CD4-positive, alpha-beta T cell (primary cell): ENCODE results near the gene GIMAP1. TPM values are rescaled to one million over a fixed set of nuclear protein-coding genes. Genes with fewer than 3 reads are reported as not detected.

Experiments used
- ATAC-seq: fragments of 200-7000 bp; cut with Tn5 transposase; one replicate; pipeline ENCODE4 v1.10.0; 2022; ENCODE audit warnings: mild to moderate bottlenecking; ENCODE audit not compliant: poor library complexity
- CTCF ChIA-PET: fragments of 350-600 bp; sonication (Branson Sonifier 250); formaldehyde crosslinking; loops from one replicate; lab custom pipeline; 2021; ENCODE audit warnings: antibody characterized with exemption, inconsistent platforms; lab: Charles Lee
- POLR2A ChIA-PET: fragments of 350-600 bp; sonication (Branson Sonifier 250); formaldehyde crosslinking; loops from one replicate; lab custom pipeline; 2021; ENCODE audit warnings: antibody characterized with exemption, inconsistent platforms; lab: Charles Lee
- DNase-seq, 14 experiments: peaks; one replicate each; pipeline ENCODE4 v3.0.0-alpha.2; 2013 to 2020; ENCODE audit warnings: mixed read lengths in 2 of 14
- H3K27ac ChIP-seq, 2 donors: one replicate each; pipeline versions ENCODE4 v1.5.1 to v1.7.0; 2013; ENCODE audit warnings: low read length in 2 of 2, low read depth in 1 of 2, mild to moderate bottlenecking in 1 of 2
- H3K27me3 ChIP-seq, 2 experiments: 1 replicate in 1 of 2; 2 replicates in 1 of 2; pipeline versions ENCODE4 v1.6.1 to v1.7.0; 2013; ENCODE audit warnings: low read length in 2 of 2, control low read depth in 1 of 2, mild to moderate bottlenecking in 1 of 2, moderate library complexity in 1 of 2; ENCODE audit not compliant: insufficient read depth in 2 of 2, control insufficient read depth in 1 of 2
- H3K36me3 ChIP-seq: one replicate; pipeline ENCODE4 v1.6.1; 2013; ENCODE audit warnings: low read length, control low read depth; ENCODE audit not compliant: insufficient read depth
- H3K4me1 ChIP-seq: one replicate; pipeline ENCODE4 v1.6.1; 2013; ENCODE audit warnings: low read length, control low read depth; ENCODE audit not compliant: insufficient read depth
- H3K4me3 ChIP-seq: one replicate; pipeline ENCODE4 v1.5.1; 2013; ENCODE audit warnings: mild to moderate bottlenecking, low read length, moderate library complexity
- H3K9me3 ChIP-seq, 2 experiments: 1 replicate in 1 of 2; 2 replicates in 1 of 2; pipeline versions ENCODE4 v1.6.1 to v1.7.0; 2013; ENCODE audit warnings: low read length in 2 of 2, mild to moderate bottlenecking in 2 of 2, control low read depth in 1 of 2, moderate library complexity in 1 of 2; ENCODE audit not compliant: control insufficient read depth in 1 of 2, insufficient read depth in 1 of 2
- H3K27ac Mint-ChIP-seq: one replicate; pipeline ENCODE4 v1.8.0; 2020; ENCODE audit warnings: mixed read lengths
- H3K27me3 Mint-ChIP-seq: one replicate; pipeline ENCODE4 v1.8.0; 2021; ENCODE audit warnings: mixed read lengths
- H3K36me3 Mint-ChIP-seq: one replicate; pipeline ENCODE4 v1.8.0; 2021; ENCODE audit warnings: low read depth, mixed read lengths
- H3K4me1 Mint-ChIP-seq: one replicate; pipeline ENCODE4 v1.8.0; 2021; ENCODE audit warnings: low read depth, mixed read lengths
- H3K4me3 Mint-ChIP-seq: one replicate; pipeline ENCODE4 v1.8.0; 2020; ENCODE audit warnings: mild to moderate bottlenecking, mixed read lengths
- H3K9me3 Mint-ChIP-seq: one replicate; pipeline ENCODE4 v1.8.0; 2020; ENCODE audit warnings: mixed read lengths
- CTCF ChIP-seq: fragments of 200-600 bp; IDR thresholded peaks from one replicate; pipeline ENCODE4 v1.8.0; 2022; ENCODE audit warnings: antibody characterized with exemption, mild to moderate bottlenecking
- intact Hi-C, 2 experiments: fragments of 100-400 bp; cut with DNase I in 1 of 2; cut with micrococcal nuclease in 1 of 2; formaldehyde crosslinking; loops; one replicate each; pipeline versions ENCODE4 v1.15.1 to v1.9.0; 2023 to 2025; cut with DNase I, micrococcal nuclease
- total RNA-seq, 174 experiments: library from RNA in 2 of 174; stranded (reverse) in 2 of 174; gene quantifications; one replicate each; pipeline ENCODE4 v1.2.3 and lab custom pipeline; 2021 to 2026

The GIMAP1 gene
- total RNA-seq, 2 experiments from 2014 or later = 8.0 to 8.1 TPM

- Histone ChIP-seq H3K27me3 (no peaks in the 10 kb centered on the region), H3K4me1 (peaks cover 59% of the 10 kb centered on the region), H3K9me3 (no peaks in the 10 kb centered on the region), H3K36me3 (peaks cover 60% of the 10 kb centered on the region), H3K4me3 (peak overlapping the region; percentile 65), H3K27ac (peak overlapping the region; percentile 80 to 87)
- TF ChIP-seq CTCF = no peak
- H3K9me3 Mint-ChIP-seq = no peaks in the 10 kb centered on the region
- intact Hi-C loops = loop anchor here (1.0 to 5.0 kb wide), 6 partner anchors 52 to 291 kb away; partner anchors contain the start of genes GIMAP2 (in 1 of the 2), GIMAP4 (in 1 of the 2) and GIMAP6 (in 1 of the 2)
- peaks cover 72% of the 10 kb centered on the region for H3K36me3 Mint-ChIP-seq
- DNase-seq (peak in 2 of 14 experiments; percentile 27 to 47), ATAC-seq (no peak)
- H3K4me1 Mint-ChIP-seq = peaks cover 74% of the 10 kb centered on the region
- no peaks in the 10 kb centered on the region for H3K27me3 Mint-ChIP-seq
- peak overlapping the region; percentile 96 for H3K4me3 Mint-ChIP-seq
- H3K27ac Mint-ChIP-seq = peak overlapping the region; percentile 87
- POLR2A ChIA-PET = interaction anchor here (0.8 to 4.6 kb wide), 19 partner anchors 9 to 333 kb away, joined by 3 to 50 read pairs (median 10); partner anchors contain the start of genes GIMAP1, GIMAP2, GIMAP4 and GIMAP6
- CTCF ChIA-PET = interaction anchor here (1.1 to 2.4 kb wide), 5 partner anchors 17 to 290 kb away, joined by 3 to 12 read pairs (median 5); partner anchors contain the start of genes GIMAP1 and GIMAP2
Observed at GRCh38 chr7:150739033-150739432, 22.6 kb downstream of the GIMAP1 start.

GRCh38 chr7:150740053-150740452, 23.6 kb downstream of the GIMAP1 start:
- ChIA-PET POLR2A (interaction anchor here (1.0 to 8.9 kb wide), 11 partner anchors 8 to 290 kb away, joined by 3 to 88 read pairs (median 14); partner anchors contain the start of genes GIMAP1, GIMAP2, GIMAP4 and GIMAP6), CTCF (interaction anchor here (1.9 to 3.6 kb wide), 2 partner anchors 291 kb away, joined by 12 to 16 read pairs; no protein-coding TSS in a partner anchor)
- no peaks in the 10 kb centered on the region for H3K27me3 ChIP-seq
- DNase-seq = peak in 5 of 14 experiments; percentile 39 to 66 (median 44)
- no peak for TF ChIP-seq CTCF
- Mint-ChIP-seq H3K4me1 (peaks cover 74% of the 10 kb centered on the region), H3K36me3 (peaks cover 83% of the 10 kb centered on the region), H3K9me3 (no peaks in the 10 kb centered on the region), H3K4me3 (peak overlapping the region; percentile 99), H3K27me3 (no peaks in the 10 kb centered on the region), H3K27ac (peak overlapping the region; percentile 87)
- H3K4me1 ChIP-seq = peaks cover 59% of the 10 kb centered on the region
- ATAC-seq = no peak
- H3K36me3 ChIP-seq = peaks cover 69% of the 10 kb centered on the region
- intact Hi-C loops = loop anchor here in 1 of 2 experiments (5.0 kb wide), 3 partner anchors 53 to 373 kb away; partner anchors contain the start of genes GIMAP2 and REPIN1
- peak overlapping the region; percentile 65 for H3K4me3 ChIP-seq
- H3K9me3 ChIP-seq = no peaks in the 10 kb centered on the region
- H3K27ac ChIP-seq = peak overlapping the region; percentile 64 to 87

DNA sequence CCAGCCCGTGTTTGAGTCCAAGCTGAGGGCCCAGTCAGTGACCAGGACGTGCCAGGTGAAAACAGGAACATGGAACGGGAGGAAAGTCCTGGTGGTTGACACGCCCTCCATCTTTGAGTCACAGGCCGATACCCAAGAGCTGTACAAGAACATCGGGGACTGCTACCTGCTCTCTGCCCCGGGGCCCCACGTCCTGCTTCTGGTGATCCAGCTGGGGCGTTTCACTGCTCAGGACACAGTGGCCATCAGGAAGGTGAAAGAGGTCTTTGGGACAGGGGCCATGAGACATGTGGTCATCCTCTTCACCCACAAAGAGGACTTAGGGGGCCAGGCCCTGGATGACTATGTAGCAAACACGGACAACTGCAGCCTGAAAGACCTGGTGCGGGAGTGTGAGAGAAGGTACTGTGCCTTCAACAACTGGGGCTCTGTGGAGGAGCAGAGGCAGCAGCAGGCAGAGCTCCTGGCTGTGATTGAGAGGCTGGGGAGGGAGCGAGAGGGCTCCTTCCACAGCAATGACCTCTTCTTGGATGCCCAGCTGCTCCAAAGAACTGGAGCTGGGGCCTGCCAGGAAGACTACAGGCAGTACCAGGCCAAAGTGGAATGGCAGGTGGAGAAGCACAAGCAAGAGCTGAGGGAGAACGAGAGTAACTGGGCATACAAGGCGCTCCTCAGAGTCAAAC, 26.0 kb downstream of the GIMAP1 start:
- peak overlapping the region; percentile 87 for H3K27ac Mint-ChIP-seq
- Histone ChIP-seq H3K36me3 (peaks cover 74% of the 10 kb centered on the region), H3K4me1 (peaks cover 62% of the 10 kb centered on the region), H3K27me3 (no peaks in the 10 kb centered on the region), H3K4me3 (peak overlapping the region; percentile 65), H3K9me3 (peaks cover 0 to 4% of the 10 kb centered on the region in 2 experiments), H3K27ac (peak overlapping the region; percentile 75 to 87)
- H3K27me3 Mint-ChIP-seq = no peaks in the 10 kb centered on the region
- ChIA-PET POLR2A (interaction anchor here (0.8 to 8.9 kb wide), 20 partner anchors 12 to 374 kb away, joined by 3 to 120 read pairs (median 8); partner anchors contain the start of genes GIMAP1, GIMAP2, GIMAP4 and GIMAP7), CTCF (interaction anchor here (0.8 to 3.6 kb wide), 6 partner anchors 8 to 293 kb away, joined by 3 to 16 read pairs (median 5); no protein-coding TSS in a partner anchor)
- H3K9me3 Mint-ChIP-seq = no peaks in the 10 kb centered on the region
- H3K36me3 Mint-ChIP-seq = peaks cover 86% of the 10 kb centered on the region
- peak overlapping the region; percentile 99 for H3K4me3 Mint-ChIP-seq
- H3K4me1 Mint-ChIP-seq = peaks cover 80% of the 10 kb centered on the region
- ATAC-seq (no peak), DNase-seq (peak in 3 of 14 experiments; percentile 40 to 59 (median 57))
- intact Hi-C loops = loop anchor here in 1 of 2 experiments (5.0 kb wide), 3 partner anchors 55 to 375 kb away; partner anchors contain the start of genes GIMAP2 and REPIN1
- no peak for TF ChIP-seq CTCF
